Prostate gland (tissue), 2 donors: ENCODE results near the gene RHEB.

Source experiments
- CTCF ChIP-seq, 4 experiments: fragments of 200-600 bp in 2 of 4; fragments of 450-650 bp in 2 of 4; sonication (generic) in 2 of 4; IDR thresholded peaks; 1 replicate in 3 of 4; 2 replicates in 1 of 4; pipeline ENCODE4 v1.5.1; 2016 to 2019; ENCODE audit warnings: antibody characterized with exemption in 4 of 4, mild to moderate bottlenecking in 2 of 4, moderate library complexity in 2 of 4
- POLR2AphosphoS5 ChIP-seq: sonication (generic); formaldehyde crosslinking; IDR thresholded peaks from one replicate; pipeline ENCODE4 v1.6.1; 2017; ENCODE audit warnings: antibody characterized with exemption

GRCh38 chr7:151469281-151469680, 50.4 kb downstream of the RHEB start:
- TF ChIP-seq CTCF (IDR thresholded peaks at IDR 0.05), result no peak
- TF ChIP-seq POLR2AphosphoS5, result no peak
